DMS114 treated with DMSO at 0.1 percent for 48 hours (cell line): ENCODE data around the gene ANKRD18B.
"Not testable (repeated sequence)": the region's sequence is repeated elsewhere in the genome, so short reads cannot be mapped to it uniquely, and the experiment has no call there.

Experiments
- DNase-seq: peaks from one replicate; lab custom pipeline; 2025; ENCODE audit not compliant: unreplicated experiment; lab: John Stamatoyannopoulos, UW

ANKRD18B gene

DNA sequence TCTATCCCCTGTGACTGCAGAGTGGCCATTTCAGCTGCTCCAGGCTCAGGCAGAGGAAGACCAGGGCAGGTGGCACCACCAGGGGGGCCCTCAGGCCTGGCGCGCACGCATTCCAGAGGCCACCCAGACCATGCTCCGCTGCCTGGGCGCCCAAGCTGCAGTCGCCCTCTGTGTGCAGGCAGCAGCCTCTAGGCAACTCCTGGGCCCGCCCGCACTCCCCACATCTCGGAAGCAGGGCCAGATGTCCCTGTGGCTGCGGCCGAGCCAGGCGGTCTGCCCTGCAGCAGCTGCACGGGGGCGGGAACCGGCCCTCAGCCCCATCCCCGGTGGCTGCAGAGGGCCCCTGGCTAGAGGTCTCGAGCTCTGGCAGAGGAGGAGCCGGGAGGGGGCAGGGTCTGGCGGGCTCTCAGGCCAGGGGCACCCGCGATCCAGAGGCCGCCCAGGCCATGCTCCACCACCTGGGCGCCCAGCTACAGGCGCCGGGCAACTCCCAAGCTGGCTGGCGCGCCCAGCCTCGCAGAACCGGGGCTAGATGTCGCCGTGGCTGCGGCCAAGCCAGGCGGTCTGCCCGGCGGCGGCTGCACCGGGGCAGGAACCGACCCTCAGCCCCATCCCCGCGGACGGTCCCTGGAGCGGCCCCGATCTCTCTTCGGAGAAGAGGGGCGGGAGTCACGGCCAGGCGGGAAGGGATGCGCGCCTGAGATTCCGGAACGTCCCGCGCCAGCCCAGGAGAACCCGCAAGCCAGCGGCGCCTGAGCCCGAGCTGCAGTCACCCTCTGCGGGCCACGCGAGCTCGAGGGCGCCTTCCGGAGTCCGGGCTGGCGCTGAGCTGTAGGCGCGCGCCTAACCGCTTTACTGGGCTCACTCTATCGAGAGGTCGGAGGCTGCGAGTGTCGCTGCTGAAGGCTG lies at the start of gene ANKRD18B:
Gene ANKRD18B, plus strand, starts transcription at position 855 of the 909 bp plus-strand sequence. CDS start 239 bp downstream, outside the sequence.
- DNase-seq: peak; percentile 33

GRCh38 chr9:33475357-33475756 lies 48.7 kb upstream of the ANKRD18B start:
- DNase-seq: no peak

DNA sequence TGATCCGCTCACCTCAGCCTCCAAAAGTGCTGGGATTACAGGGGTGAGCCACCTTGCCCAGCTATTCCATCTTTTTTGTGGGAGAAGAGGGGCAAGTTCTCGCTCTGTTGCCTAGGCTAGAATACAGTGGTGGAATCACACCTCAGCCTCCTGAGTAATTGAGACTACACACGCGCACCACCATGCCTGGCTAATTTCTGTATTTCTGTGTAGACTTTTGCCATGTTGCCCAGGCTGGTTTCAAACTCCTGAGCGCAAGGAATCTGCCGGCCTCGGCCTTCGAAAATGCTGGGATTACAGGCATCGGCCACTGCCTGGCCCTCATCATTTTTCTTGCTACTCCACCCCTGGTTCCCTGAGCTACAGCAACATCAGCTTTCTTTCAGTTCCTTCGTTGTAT lies 47.5 kb upstream of the ANKRD18B start:
- DNase-seq: no peak

GRCh38 chr9:33480106-33480505 lies 43.9 kb upstream of the ANKRD18B start:
- no peak for DNase-seq

- no peak for DNase-seq
Observed at GRCh38 chr9:33480976-33481375, 43.1 kb upstream of the ANKRD18B start.

- not testable (repeated sequence) for DNase-seq
Observed at GRCh38 chr9:33485312-33485711, 38.7 kb upstream of the ANKRD18B start.

- no peak for DNase-seq
Observed at GRCh38 chr9:33489066-33489465, 35.0 kb upstream of the ANKRD18B start.

DNA sequence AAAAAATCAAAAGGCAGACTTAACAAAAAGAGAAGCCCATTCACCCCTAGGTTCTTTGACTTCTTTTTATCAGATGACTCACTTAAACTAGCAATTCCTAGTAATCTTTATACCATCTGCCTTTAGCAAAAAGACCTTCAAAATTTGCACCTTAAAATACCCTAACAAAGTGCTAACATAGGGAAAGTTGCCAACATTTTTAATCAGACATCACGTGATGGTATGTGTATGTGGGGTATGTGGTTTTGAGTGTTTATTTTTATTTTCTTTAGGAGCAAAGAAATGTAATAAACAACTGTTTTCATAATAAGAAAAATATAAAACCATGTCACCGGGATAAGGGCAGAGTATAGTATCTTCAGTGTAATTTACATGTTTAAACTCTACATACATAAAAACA lies 30.2 kb upstream of the ANKRD18B start:
- DNase-seq: not testable (repeated sequence)

DNA sequence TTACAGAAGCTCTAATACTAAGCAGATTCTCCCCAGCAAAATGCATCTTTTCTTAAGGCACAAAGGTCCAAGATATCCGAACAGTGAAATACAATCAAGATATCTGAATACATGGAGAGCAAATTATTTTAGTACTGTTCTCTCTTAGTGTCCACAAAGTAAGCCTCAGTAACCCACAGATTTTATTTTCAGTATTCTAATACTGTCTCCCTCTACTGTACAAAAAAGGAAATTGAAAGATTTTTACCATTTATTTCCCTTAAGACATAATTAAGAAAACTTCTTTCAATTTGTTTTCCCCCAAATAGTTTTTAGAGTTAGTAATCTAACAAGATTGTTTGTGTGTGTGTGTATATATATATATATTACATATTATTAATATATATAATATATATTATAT lies 25.7 kb upstream of the ANKRD18B start:
- DNase-seq: no peak

DNA sequence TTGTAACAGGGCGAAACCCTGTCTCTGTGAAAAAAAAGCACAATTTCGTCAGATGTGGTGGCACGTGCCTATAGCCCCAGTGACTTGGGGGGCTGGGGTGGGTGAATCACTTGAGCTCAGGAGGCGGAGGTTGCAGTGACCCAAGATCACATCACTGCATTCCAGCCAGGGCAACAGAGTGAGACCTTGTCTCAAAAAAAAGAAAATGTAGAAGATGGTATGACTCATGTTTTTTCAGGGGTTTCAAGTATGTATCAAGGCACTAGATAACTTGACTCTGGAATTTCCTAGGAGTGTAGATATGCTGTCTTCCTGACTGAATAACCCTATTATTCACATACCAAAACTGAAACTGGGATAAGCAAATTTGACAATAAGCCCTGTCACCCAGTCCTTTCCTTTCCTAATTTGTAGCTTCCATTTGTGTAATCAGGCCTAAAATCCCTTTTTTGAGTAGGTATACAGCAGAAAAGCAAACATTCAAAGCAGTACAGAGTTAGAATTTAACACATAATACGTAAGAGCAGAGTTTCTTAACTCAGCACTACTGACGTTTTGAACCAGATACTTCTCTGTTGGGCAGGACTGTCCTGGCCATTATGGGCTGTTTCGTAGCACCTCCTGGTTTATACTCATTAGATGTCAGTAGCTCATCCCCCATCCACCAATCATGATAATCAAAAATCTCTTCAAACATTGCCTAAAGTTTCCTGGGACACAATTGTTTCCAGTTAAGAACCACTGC lies 17.3 kb upstream of the ANKRD18B start:
- DNase-seq: no peak

DNA sequence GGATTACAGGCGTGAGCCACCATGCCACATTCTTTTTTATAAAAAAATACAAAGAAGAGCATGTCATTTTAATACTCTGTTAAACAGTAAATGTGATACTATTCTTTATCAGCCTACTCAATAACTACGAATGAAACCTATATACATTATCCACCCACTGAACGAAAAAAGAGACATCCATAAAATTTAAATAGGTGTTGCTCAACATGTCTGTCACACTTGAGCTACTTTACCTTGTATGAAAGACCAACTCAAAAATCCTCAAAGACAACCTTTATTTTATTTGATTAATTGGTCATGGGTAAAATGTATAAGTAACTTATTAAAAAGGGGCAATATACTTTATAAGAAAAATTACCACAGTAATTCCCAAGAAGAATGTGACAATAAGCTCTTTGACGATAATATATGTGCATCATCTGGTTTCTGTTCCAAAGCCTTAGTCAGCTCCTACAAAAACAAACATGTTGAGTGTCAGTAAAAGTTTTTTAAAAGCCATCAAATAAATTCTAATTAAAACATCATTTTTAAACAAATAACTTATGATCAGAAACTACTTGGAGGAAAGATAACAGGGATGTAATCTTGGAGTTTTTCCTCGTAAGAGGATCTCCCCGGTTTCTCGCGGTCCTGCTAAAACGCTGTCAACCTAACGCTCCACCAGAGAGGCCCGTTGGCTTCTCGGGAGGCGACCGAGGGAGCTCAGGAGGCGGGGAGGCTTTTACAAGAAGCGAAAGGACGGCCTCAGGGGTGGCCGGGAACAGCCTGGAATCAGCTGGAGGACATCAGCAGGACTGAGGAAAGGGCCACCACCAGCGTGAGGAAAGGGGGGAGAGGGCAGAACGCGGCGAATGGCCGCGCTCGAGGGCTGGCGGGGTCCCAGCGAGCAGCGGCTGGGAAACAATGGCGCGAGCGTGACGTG lies 13.5 kb upstream of the ANKRD18B start:
- peak; percentile 46 for DNase-seq

DNA sequence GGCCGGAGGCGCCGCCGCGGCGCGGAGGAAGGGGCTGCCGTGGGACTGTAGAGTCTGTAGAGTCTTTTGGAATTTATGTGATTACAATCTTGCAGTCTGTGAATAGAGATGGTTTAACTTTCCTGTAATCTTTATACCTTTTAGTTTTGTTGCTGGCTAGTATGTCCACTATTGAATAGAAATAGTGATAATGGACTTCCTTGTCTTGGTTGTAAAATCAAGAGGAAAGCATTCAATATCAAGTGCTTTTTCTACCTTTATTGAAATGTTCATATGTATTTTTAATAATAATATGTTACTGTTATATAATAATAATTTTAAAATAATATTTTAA lies 12.9 kb upstream of the ANKRD18B start:
- peak; percentile 46 for DNase-seq

DNA sequence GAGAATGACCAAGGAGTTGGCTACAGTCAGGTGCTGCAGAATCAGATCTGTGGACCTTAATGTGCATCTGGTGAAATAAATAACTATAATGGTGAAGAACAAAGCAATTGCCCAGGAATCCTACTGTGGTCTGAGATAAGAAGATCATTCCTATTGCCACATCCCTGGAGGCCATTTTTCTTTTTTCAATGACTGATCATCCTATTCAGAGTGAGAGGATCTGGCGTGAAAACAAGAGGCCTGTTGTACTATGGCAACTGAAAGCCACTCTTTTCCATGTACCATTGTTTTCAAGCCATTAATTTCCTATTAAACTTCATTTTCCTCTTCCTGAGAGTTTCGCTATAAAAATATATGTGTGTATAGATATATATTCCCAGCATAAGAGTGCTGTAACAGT lies 11.5 kb upstream of the ANKRD18B start:
- not testable (repeated sequence) for DNase-seq

DNA sequence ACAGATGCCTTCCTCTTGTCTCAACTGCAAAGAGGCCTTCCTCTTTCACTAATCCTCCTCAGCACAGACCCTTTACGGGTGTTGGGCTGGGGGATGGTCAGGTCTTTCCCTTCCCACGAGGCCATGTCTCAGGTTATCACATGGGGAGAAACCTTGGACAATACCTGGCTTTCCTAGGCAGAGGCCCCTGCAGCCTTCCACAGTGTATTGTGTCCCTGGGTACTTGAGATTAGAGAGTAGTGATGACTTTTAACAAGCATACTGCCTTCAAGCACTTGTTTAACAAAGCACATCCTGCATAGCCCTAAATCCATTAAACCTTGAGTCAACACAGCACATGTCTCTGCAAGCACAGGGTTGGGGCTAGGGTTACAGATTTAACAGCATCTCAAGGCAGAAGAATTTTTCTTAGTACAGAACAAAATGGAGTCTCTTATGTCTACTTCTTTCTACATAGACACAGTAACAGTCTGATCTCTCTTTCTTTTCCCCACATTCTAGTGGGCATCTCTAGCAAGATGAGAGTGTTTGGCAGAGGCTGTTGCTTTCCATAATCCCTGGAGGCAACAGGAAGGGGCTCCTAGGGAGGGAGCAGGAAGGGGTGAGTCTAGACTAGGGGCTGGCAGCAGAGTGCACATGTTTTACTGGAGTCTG lies 8.6 kb upstream of the ANKRD18B start:
- not testable (repeated sequence) for DNase-seq

GRCh38 chr9:33516397-33516796 lies 7.7 kb upstream of the ANKRD18B start:
- not testable (repeated sequence) for DNase-seq

DNA sequence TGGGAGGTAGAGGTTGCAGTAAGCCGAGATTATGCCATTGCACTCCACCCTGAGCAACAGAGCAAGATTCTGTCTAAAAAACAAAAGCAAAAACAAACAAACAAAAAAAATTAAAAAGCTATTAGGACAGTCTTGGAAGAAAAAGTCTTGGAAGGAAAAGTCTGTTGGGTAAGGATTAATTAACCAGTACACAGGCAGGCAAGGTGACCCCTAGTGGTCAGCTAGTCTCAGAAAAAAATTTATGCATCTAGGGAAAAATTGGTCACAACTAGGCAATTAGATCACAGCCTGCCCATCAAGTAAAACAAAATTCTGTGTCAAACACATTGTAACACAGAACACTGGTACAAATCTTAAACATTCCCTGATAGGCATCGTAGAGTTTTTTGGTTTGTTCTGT lies 6.7 kb upstream of the ANKRD18B start:
- DNase-seq: peak; percentile 14

DNA sequence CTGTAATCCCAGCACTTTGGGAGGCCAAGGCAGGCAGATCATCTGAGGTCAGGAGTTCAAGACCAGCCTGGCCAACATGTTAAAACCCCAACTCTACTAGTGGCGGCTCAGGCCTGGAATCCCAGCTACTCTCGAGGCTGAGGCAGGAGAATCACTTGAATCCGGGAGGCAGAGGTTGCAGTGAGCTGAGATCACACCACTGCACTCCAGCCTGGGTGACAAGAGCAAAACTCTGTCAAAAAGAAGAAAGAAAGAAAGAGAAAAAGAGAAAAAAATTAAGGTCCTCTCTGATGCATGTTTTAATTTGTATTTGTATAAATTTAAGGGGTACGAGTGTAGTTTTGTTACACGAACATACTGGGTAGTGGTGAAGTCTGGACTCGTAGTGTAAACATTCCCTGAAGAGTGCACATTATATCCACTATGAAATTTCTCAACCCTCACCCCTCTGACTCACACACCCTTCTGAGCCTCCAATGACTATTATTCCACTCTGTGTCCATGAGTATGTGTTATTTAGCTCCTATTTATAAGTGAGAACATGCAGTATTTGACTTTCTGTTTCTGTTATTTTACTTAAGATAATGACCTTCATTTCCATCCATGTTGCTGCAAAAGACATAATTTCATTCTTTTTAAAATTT lies 6.0 kb upstream of the ANKRD18B start:
- DNase-seq: not testable (repeated sequence)

- not testable (repeated sequence) for DNase-seq
Observed at GRCh38 chr9:33521861-33522260, 2.2 kb upstream of the ANKRD18B start.

DNA sequence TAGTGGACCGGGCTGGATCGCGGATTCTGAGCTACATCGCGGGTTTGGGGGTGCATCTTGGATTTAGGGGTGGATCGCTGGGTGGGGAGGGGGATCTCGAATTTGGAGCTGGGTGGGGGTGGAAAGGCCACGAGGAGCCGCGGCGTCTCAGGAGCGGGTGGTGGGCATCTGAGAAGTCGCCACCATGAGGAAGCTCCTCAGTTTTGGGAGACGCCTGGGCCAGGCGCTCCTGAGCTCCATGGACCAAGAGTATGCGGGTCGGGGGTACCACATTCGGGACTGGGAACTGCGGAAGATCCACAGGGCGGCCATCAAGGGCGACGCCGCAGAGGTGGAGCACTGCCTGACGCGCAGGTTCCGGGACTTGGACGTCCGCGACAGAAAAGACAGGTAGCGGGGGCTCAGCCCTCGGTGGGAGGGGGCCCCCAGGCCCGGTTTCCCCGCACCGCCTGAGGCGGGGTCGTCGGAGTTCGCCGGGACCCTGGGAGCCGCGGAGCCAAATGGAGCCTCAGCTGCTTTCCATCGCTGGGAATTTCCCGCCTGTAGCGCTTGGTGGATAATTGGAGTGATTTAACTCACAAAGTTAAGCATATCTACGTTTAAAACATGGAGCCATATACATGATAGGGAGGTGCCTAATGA lies 376 bp downstream of the ANKRD18B start:
- DNase-seq: no peak

DNA sequence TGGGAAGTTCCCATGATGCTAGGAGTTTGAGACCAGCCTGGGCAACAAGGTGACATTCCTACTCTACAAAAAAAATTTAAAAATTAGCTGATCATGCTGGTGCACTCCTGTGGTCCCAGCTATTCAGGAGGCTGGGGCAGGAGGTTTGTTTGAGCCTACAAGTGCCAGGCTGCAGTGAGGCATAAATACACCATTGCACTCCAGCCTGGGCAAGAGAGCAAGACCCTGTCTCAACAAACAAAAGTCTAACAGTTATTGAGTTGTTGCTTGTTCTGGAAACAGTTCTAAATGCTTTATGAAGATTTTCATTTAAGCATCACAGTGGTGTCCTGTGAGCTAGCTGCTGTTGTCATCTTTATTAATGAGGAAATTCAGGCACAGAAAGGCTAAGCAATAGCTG lies 4.0 kb downstream of the ANKRD18B start:
- not testable (repeated sequence) for DNase-seq
